Gastroesophageal sphincter (tissue), 3 donors: ENCODE measurements around the gene PPP3CB.

Experiments
- CTCF ChIP-seq, 4 experiments: fragments of 200-600 bp in 2 of 4; fragments of 450-650 bp in 2 of 4; sonication (generic) in 1 of 4; IDR thresholded peaks; one replicate each; pipeline ENCODE4 v1.5.1; 2017 to 2019; ENCODE audit warnings: antibody characterized with exemption in 4 of 4, mild to moderate bottlenecking in 2 of 4, moderate library complexity in 2 of 4
- EP300 ChIP-seq: sonication (generic); formaldehyde crosslinking; IDR thresholded peaks from one replicate; pipeline ENCODE4 v1.6.1; 2017; ENCODE audit warnings: antibody characterized with exemption, mild to moderate bottlenecking
- POLR2A ChIP-seq, 2 donors: fragments of 450-650 bp; IDR thresholded peaks; one replicate each; pipeline ENCODE4 v1.6.1; 2017; ENCODE audit warnings: antibody characterized with exemption in 2 of 2, mild to moderate bottlenecking in 2 of 2, moderate library complexity in 1 of 2
- POLR2AphosphoS5 ChIP-seq: sonication (generic); formaldehyde crosslinking; IDR thresholded peaks from one replicate; pipeline ENCODE4 v1.6.1; 2017; ENCODE audit warnings: antibody characterized with exemption

GRCh38 chr10:73493781-73494180 is 2.0 kb downstream of the PPP3CB start:
- TF ChIP-seq CTCF (IDR thresholded peaks at IDR 0.05), result no peak
- TF ChIP-seq POLR2AphosphoS5, result no peak
- no peak for TF ChIP-seq POLR2A (IDR thresholded peaks at IDR 0.05)
- no peak for TF ChIP-seq EP300
